ENCODE measurements around the gene INPP5J. TPM values are rescaled to one million over a fixed set of nuclear protein-coding genes. Genes with fewer than 3 reads are reported as not detected.
A peak's percentile ranks its signal among the peaks of the same experiment; 100 is the strongest.

INPP5J gene
- total RNA-seq, 1 donor: 0.36 TPM

DNA sequence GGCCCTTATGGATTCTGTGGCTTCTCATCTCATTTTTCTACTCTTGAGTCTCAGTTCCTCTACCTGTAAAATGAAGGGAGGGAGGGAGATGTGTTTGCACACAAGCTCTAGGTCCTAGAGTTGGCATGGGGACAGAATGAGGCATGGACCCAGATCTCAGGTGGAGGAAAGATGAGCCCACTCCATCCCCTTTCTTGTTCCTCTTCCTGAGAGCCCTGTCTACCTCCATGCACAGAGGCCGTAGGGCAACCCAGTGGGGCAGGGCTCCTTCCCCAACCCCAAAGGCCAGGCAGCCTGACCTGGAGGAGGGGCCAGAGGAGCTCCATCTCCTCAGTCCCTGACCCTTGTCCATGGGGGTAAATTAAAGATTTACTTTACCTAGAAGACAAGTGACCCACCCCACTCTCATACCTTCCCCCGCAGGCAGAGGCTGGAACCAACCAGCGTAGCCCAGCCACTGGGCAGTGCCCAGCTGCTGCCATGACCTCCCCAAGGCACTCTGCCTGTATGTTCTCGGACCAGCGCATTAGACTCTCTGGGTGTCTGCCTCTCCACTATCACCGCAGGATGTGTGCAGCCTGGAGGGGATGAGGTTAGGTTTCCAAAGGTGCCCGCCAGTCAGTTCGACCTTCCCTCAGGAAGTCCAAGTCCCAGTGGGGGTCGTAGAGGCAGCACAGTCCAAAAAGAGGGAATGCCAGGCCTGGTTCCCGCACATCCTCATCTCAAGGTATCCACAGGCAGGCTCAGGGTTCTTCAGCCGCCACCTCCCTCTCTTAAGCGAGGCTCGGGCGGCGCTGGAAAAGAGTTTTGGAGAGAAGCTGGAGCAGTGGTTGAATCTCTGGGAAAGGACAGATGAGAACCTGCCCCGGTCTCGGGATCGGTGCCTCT is 38.6 kb upstream of the INPP5J start:
- H3K27ac ChIP-seq (ENCODE audit: low read depth, low read length): peak overlapping the region; percentile 62
- H3K36me3 ChIP-seq (ENCODE audit: insufficient read depth, low read length): peaks cover 47% of the 10 kb centered on the region
- H3K27me3 ChIP-seq (ENCODE audit: insufficient read depth, low read length): no peaks in the 10 kb centered on the region
- peaks cover 35% of the 10 kb centered on the region for H3K4me1 ChIP-seq (ENCODE audit: insufficient read depth, low read length)
- peak overlapping the region; percentile 66 for H2AFZ ChIP-seq (ENCODE audit: low read length)
- peaks cover 78% of the 10 kb centered on the region for H3K79me2 ChIP-seq (ENCODE audit: insufficient read depth, low read length)
- peak; percentile 95 for DNase-seq (ENCODE audit: insufficient read length, low spot score, missing footprints)
- H3K4me3 ChIP-seq (ENCODE audit: insufficient read depth, low read length): peak overlapping the region; percentile 95
- H3K9me3 ChIP-seq (ENCODE audit: low read depth, low read length): no peaks in the 10 kb centered on the region
- TF ChIP-seq, protein P1, sequence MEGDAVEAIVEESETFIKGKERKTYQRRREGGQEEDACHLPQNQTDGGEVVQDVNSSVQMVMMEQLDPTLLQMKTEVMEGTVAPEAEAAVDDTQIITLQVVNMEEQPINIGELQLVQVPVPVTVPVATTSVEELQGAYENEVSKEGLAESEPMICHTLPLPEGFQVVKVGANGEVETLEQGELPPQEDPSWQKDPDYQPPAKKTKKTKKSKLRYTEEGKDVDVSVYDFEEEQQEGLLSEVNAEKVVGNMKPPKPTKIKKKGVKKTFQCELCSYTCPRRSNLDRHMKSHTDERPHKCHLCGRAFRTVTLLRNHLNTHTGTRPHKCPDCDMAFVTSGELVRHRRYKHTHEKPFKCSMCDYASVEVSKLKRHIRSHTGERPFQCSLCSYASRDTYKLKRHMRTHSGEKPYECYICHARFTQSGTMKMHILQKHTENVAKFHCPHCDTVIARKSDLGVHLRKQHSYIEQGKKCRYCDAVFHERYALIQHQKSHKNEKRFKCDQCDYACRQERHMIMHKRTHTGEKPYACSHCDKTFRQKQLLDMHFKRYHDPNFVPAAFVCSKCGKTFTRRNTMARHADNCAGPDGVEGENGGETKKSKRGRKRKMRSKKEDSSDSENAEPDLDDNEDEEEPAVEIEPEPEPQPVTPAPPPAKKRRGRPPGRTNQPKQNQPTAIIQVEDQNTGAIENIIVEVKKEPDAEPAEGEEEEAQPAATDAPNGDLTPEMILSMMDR (IDR thresholded peaks at IDR 0.05; ENCODE audit: extremely low read depth, low read depth, low read length): no peak
- H4K20me1 ChIP-seq (ENCODE audit: insufficient read depth, low read length): peaks cover 50% of the 10 kb centered on the region
- H3K4me2 ChIP-seq (ENCODE audit: insufficient read depth, low read length): peak overlapping the region; percentile 93

GRCh38 chr22:31084811-31085492 is 37.8 kb upstream of the INPP5J start:
- Histone ChIP-seq H3K27me3 (ENCODE audit: insufficient read depth, low read length) (no peaks in the 10 kb centered on the region), H3K36me3 (ENCODE audit: insufficient read depth, low read length) (peaks cover 55% of the 10 kb centered on the region), H3K79me2 (ENCODE audit: insufficient read depth, low read length) (peaks cover 86% of the 10 kb centered on the region), H3K4me1 (ENCODE audit: insufficient read depth, low read length) (peaks cover 35% of the 10 kb centered on the region), H3K4me2 (ENCODE audit: insufficient read depth, low read length) (peak overlapping the region; percentile 93), H3K9me3 (ENCODE audit: low read depth, low read length) (no peaks in the 10 kb centered on the region), H3K27ac (ENCODE audit: low read depth, low read length) (peak overlapping the region; percentile 62), H3K4me3 (ENCODE audit: insufficient read depth, low read length) (peak overlapping the region; percentile 95), H2AFZ (ENCODE audit: low read length) (peak overlapping the region; percentile 66), H4K20me1 (ENCODE audit: insufficient read depth, low read length) (peaks cover 58% of the 10 kb centered on the region)
- DNase-seq (ENCODE audit: insufficient read length, low spot score, missing footprints): peak; percentile 99
- TF ChIP-seq, protein P1 (IDR thresholded peaks at IDR 0.05; ENCODE audit: extremely low read depth, low read depth, low read length): peak; percentile 62

- Histone ChIP-seq H3K36me3 (ENCODE audit: insufficient read depth, low read length) (peaks cover 58% of the 10 kb centered on the region), H3K27me3 (ENCODE audit: insufficient read depth, low read length) (no peaks in the 10 kb centered on the region), H4K20me1 (ENCODE audit: insufficient read depth, low read length) (peaks cover 61% of the 10 kb centered on the region), H3K79me2 (ENCODE audit: insufficient read depth, low read length) (peaks cover 89% of the 10 kb centered on the region), H3K4me3 (ENCODE audit: insufficient read depth, low read length) (peak overlapping the region; percentile 95), H3K4me1 (ENCODE audit: insufficient read depth, low read length) (peaks cover 35% of the 10 kb centered on the region), H3K9me3 (ENCODE audit: low read depth, low read length) (no peaks in the 10 kb centered on the region), H3K4me2 (ENCODE audit: insufficient read depth, low read length) (peak overlapping the region; percentile 93), H3K27ac (ENCODE audit: low read depth, low read length) (peak overlapping the region; percentile 61), H2AFZ (ENCODE audit: low read length) (no peak overlapping the region)
- TF ChIP-seq, protein P1 (IDR thresholded peaks at IDR 0.05; ENCODE audit: extremely low read depth, low read depth, low read length): no peak
- peak; percentile 68 for DNase-seq (ENCODE audit: insufficient read length, low spot score, missing footprints)
These were observed 37.3 kb upstream of the INPP5J start for GRCh38 chr22:31085493-31085824.

- Histone ChIP-seq H2AFZ (ENCODE audit: low read length) (no peak overlapping the region), H3K9me3 (ENCODE audit: low read depth, low read length) (no peaks in the 10 kb centered on the region), H3K79me2 (ENCODE audit: insufficient read depth, low read length) (peaks cover 93% of the 10 kb centered on the region), H3K4me1 (ENCODE audit: insufficient read depth, low read length) (peaks cover 31% of the 10 kb centered on the region), H3K27ac (ENCODE audit: low read depth, low read length) (peak overlapping the region; percentile 61), H3K4me3 (ENCODE audit: insufficient read depth, low read length) (peak overlapping the region; percentile 95), H3K36me3 (ENCODE audit: insufficient read depth, low read length) (peaks cover 63% of the 10 kb centered on the region), H3K4me2 (ENCODE audit: insufficient read depth, low read length) (peak overlapping the region; percentile 93), H4K20me1 (ENCODE audit: insufficient read depth, low read length) (peaks cover 62% of the 10 kb centered on the region), H3K27me3 (ENCODE audit: insufficient read depth, low read length) (no peaks in the 10 kb centered on the region)
- TF ChIP-seq, protein P1 (IDR thresholded peaks at IDR 0.05; ENCODE audit: extremely low read depth, low read depth, low read length): no peak
- peak; percentile 54 for DNase-seq (ENCODE audit: insufficient read length, low spot score, missing footprints)
These were observed 36.8 kb upstream of the INPP5J start for GRCh38 chr22:31085928-31086327.

Data from osteoblast (primary cell).